ENCODE data around the gene RUBCN.
"Not testable (repeated sequence)": the region's sequence is repeated elsewhere in the genome, so short reads cannot be mapped to it uniquely, and the experiment has no call there.

Gene RUBCN

DNA sequence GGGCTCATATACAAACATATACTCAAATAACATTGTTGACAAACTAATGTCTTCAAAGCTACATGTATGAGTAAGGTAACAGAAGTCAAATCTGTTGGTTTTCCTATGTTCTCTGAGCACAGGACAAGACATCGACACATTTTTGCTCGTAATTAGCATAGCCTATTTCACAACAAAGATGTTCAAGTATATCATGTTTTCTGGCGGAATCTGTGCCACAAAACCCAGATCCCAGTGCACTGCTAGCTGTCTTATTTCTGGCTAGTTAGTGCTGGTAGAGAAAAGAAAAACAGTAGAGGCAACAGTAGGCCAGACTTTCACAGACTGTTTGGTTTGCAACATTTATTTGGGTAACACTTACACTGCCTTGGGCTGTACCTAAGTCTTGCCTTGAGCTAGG is 51.2 kb downstream of the RUBCN start:
- no peak for DNase-seq (ENCODE audit: low read depth, low spot score)

DNA sequence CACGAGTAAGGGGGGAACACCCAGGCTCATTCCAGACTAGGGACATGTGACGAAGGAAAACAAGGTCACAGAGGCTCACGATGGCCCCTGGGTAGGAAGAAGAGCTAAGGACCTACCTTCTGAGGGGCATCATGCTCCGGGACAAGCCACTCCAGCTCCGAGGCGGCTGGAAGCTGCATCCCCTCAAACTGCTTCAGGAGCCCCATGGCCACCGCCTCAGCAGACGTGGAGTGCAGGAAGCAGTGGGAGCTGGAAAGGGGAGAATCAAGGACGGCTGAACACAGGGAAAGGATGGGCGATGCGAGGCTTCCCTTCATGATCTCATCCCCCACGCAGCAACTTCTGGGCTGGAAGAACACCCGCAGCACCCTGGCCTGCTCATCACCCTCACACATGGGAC is 53.5 kb downstream of the RUBCN start:
- DNase-seq (ENCODE audit: low read depth, low spot score), result no peak

DNA sequence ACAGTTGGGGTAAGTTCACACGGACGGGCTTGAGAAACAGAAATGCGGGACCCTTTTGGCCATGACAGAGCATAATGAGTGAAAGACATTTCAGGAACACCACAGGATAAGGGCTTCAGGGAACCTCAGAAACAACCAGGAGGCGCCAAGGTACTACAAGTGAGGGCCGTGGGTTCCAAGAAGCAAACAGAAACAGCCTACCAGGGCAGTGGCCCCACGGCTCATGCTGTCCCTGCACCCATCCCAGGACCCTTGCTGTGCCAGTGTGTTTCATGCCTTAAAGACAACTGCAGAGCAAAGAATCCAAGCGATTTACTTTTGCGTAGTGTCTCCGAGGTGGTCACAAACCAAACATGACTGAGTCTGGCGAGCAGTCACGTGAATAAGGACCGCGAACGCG is 54.0 kb downstream of the RUBCN start:
- DNase-seq (ENCODE audit: low read depth, low spot score), result no peak

DNA sequence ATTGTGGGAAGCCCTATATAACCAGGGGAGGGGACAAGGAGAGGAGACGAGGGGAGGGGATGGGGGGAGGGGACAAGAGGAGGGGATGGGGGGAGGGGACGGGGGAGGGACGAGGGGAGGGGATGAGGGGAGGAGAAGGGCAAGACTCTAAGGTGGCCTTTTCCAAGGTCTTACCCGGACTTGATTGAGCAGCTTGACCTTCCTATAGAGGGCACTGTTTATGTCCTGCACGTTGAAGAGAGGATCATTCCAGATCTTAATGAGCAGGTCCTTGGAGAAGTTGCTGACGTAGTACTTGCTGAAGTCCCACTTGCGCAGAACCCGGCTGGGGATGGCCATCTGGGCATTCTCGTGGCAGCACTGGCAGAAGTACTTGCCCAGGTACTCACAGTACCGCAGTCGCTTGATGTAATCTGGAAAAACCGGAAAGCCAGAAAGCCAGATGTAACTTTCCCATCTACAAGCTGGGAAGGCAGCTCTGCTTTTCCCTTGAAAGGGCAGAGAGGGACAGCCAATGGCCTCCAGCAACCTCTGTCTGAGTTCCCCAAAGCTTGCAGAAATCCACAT is 55.7 kb downstream of the RUBCN start:
- DNase-seq (ENCODE audit: low read depth, low spot score), result no peak

DNA sequence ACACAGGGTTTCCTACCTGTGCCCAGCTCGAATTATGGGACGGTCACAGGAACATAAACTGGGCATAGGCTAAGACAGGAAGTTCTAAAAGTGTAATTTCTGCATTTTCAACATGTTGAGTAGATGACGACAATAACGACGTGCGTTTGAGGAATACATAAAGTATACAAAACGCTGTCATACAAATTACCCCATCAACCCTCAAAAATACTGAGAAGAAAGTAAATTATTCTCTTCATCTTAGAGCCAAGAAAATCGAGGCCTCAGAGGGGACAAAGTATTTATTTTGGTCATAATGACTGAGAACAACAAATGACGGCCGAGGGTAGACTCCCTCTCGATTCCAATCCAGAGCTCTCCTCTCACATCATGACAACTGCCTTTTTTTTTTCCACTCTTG is 60.8 kb downstream of the RUBCN start:
- no peak for DNase-seq (ENCODE audit: low read depth, low spot score)

DNA sequence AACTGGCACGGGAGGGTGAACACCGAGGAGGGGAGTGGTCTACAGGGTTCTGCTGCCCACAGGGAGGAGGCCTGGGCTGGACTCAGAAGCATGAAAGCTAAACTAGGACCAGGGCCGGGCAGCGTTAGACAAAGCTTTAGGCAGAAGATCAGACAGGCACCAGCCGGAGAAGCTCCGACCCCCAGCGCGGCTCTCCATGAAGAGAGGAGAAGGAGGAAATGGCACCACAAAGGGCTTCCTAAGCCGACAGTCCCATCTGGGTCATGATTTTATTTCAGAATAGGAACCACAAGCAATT is 61.2 kb downstream of the RUBCN start:
- DNase-seq (ENCODE audit: low read depth, low spot score), result no peak

DNA sequence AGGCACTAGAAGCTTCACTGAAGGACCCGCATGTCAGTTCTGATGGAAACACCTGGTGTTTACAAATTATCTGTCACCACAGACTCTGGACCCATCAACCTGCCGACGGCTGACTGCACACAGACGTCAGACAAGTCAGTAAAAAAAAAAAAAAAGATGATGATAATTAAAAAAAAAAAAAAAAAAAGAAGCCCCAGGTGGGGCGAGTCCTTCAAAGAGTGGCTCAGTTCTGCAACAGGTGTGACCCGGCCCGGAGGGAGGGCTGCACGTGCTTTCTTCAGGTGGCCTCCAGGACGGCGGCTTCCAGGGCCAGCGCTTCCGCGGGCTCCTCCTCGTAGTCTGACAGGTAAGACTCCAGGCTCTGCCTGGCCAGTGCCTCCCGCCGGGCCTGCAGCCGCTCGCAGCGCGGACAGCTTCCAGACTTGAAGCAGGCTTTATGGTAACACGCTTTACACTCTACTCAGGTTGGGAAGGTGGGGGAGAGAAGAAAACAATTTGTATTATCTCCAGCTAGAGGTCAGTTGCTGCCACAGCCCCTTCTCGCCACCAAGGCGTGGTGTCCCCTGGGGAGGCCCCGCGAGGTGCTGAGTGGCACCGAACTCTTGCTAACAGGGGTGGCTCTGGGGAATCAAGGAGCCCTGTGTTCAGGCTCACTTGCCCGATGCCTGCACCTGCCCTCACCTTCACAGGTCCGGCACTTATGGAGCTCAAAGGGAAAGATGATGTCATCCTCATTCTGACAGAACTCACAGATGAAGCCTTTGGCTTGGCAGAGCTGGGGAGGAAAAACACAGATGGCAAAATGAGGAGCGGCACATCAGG is 61.8 kb downstream of the RUBCN start:
- DNase-seq (ENCODE audit: low read depth, low spot score), result no peak

DNA sequence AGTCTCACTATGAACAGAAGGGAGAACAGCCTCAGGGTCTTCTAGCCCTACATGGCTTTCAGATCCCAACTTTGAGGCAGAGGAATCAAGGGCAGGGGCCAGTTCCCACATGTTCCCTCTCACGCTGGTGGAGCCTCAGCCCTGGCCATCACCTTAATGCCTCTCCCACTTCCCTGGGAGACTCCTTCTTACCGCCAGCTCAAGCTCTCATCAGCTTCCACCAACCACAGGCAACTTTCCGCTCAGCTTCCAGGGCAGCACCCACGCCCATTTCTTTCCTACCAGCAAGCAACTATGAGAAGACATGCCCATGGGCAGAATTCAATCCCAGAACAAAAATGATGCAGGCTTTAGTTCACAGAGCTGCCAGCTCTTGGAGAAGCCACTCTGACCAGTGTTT is 63.5 kb downstream of the RUBCN start:
- DNase-seq (ENCODE audit: low read depth, low spot score), result no peak

DNA sequence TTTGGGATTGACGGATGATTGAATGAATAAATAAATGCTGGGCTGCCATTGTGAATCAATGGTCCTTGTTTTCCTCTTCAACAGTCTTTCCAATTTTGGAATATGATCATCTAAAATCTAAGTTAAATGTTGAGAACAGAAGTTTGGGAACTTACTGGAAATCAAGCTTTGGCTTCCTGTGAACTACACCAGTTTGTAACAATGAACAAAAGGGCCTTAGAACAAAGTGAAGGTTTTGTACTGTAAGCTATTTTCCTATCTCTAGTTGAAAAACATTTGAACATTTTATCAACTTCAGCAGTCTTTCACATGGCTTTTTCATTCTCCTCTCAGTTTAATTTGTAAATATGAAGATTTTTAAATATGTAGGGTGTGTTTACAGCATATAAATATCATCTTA is 66.3 kb downstream of the RUBCN start:
- no peak for DNase-seq (ENCODE audit: low read depth, low spot score)

DNA sequence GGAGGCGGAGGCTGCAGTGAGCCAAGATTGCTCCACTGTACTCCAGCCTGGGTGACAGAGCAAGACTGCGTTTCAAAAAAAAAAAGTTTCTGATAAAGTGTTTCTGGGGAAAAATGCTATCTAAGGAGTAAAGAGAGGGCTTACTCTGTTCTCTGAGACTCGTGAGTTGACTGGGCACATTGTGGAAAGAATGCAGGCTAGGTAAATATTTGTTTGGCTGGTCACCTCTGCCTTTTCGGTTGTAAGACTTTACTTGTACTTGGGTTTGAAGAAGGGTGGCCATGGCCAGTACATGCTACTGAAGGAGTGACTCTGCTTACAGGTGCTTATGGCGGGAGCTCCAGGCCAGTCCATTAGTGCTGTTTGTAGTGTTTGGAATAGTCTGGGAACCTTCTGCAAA is 68.7 kb downstream of the RUBCN start:
- no peak for DNase-seq (ENCODE audit: low read depth, low spot score)

DNA sequence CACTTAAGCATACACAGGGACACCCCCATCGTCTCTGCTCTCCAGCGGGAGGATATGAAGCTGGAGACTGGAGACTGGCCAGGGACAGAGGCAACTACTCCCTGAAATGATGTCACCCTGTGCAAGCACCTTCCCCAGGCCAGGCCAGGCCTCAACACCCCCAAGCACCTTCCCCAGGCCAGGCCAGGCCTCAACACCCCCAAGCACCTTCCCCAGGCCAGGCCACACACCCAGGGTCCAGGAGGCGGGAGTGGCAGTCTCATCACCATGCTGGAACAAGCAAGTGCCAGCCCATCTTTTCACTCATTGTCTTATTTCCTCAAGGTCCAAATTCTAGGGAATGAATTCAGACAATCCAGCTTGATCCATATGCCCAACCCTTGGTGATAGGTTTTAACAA is 69.4 kb downstream of the RUBCN start:
- DNase-seq (ENCODE audit: low read depth, low spot score), result not testable (repeated sequence)

DNA sequence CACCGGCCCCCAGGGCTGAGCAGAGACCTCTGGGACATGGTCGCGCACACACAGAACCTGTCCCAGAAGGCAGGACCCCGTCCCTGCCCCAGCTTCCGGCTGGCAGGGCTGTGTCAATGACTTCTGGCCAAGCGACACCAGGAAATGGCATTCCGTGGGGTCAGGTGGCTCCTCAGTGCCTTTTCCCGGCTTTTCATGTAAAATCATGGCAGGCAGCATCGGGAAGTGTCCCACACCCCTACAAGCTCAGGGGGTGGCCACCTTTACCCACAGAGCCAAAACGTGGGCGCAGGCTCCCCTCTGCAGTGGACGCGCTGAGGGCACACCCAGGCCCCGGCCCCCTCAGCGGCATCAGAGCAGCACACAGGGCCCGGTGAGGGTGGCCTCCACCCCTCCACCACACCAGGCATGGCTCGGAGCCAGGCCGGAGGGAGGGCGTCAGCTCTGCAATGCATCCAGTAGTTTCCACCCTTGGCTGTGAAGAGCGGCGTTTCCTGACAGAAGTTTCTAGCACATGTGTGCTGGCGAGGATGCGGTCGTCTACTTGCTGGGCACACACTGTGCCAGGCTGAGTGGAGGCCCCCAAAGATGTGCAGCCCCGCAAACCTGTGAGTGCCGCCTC is 70.4 kb downstream of the RUBCN start:
- DNase-seq (ENCODE audit: low read depth, low spot score), result not testable (repeated sequence)

DNA sequence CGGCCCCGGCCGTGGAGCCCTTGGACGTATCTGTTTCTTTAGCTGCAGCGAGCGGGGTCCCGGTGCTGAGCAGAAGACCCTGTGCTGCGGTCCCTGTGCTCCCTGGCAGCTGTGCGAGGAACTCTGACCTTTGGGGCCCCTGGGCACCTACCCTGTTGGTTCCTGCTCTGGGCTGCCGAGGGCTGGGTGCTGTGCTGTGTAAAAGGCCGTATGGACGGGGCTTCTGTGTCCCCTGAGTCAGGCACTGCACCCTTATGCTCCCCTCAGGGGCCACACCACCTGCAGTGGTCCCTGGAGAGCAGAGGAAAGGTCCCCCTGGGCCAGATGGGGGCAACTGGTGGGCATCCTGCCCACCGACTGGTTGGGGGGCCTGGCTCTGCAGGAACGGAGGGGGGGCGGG is 71.2 kb downstream of the RUBCN start:
- not testable (repeated sequence) for DNase-seq (ENCODE audit: low read depth, low spot score)

DNA sequence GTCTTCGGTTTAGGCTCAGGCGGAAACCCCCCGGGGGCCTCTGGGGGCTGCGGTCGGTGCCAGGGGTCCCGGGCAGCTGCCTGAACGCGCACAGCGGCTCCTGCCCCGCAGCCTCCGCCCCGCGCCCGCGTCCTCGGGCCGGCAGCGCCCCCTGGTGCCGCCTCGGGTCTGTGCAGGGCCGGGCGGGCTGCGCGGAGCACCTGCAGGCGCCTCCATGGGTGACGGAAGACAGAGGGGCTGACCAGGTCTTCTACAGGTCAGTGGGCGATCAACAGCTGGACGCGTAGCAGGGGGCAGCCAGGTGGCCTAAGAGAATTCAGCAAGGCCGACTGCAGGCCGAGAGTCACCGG is 71.6 kb downstream of the RUBCN start:
- not testable (repeated sequence) for DNase-seq (ENCODE audit: low read depth, low spot score)

DNA sequence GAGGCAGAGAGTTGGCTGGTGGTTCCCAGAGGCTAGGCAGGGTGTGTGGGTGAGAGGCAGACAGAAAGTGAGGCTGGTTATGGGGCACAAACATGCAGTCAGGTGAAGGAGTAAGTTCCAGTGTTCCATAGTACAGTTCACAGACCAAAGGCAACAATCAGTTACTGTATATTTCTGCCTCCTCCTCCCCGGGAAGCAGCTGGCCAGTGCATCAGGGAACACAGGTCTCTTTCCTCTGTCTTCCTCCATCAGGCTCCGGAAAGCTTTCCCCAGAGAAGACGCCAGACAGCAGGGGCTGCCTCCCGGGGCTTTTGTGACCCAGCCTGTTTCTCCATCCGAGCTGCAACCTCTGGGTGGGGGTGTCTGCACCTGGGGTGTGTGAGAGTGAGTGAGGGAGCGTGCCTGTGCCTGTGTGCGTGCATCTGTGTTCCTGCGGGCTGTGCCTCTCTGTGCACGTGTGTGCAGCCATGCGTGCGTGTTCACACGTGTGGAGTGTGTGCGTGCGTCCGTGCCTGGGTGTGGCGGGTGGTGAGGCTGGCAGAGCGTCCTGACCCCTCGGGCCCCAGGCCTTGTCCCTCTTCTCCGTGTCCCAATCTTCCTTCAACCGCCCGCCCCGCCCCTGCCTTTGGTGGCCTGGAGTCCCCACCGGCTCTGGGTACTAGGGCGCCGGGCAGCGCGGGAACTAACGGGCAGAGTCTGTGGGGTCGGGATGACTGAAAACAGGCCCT is 72.1 kb downstream of the RUBCN start:
- not testable (repeated sequence) for DNase-seq (ENCODE audit: low read depth, low spot score)

DNA sequence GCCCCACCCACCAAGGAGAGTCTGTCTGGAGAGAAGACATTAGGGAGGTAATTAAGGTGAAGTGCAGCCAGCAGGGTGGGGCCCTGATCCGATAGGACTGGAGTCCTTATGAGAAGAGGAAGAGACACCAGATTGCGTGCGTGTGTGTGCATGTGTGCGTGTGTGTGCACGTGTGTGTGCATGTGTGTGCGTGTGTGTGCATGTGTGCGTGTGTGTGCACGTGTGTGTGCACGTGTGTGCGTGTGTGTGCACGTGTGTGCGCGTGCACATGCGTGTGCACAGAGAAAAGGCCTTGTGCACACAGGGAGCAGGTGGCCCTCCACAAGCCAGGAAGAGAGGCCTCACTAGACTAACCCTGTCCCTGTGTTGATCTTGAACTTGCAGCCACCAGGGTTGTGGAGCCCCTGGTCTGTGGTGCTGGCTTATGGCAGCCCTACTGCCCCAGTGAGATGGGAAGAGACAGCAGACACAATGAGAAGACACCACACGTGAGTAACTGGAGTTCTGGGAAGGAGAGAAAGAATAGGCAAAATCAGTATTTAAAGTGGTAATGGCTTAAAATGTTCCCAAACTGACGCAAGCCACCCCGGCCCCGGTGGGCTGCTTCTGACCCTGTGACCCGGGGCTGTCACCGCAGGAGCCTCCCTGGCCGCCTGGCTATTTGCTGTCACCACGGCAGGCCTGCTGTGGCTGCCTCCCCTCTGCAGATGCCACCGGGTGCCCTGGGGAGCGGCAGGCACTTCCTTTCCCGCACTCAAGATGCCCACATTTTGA is 73.2 kb downstream of the RUBCN start:
- DNase-seq (ENCODE audit: low read depth, low spot score), result not testable (repeated sequence)

DNA sequence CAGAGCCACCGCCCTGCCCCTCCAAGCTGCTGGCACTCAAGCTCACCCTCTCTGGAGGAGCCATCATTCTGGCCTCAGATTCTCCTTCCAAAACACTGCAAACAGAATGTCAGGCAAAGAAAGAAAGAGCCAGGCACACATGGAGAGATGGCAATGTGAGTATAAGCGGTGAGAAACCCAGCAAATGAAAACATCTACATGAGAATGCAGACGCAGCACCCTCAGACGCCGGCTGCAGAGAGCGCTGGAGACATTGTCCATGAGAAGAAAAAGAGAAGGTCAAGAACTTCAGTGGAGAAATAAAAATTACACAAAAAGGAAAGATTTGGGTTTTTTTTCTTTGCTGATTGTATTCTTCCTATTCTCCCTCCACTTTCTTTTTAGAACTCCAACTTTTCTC is 74.4 kb downstream of the RUBCN start:
- DNase-seq (ENCODE audit: low read depth, low spot score), result not testable (repeated sequence)

DNA sequence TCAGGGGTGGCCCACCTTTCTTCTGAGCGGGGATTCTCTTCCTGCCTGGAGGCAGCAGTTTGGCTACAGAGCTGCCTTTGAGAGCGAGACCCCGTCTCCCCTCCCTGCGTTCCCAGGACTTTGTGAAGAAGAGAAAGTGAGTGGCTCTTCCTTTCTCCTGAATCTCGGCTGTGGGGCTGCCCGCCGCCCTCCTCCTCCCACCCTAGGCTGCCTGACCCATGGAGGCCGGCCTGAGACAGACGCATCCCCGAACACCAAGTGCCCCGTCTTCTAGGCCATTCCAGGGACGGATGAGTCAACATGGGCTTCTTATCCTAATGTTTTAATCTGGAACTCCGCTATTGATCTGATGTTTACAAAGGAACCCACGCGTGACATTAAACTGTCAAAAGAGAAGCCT is 74.8 kb downstream of the RUBCN start:
- not testable (repeated sequence) for DNase-seq (ENCODE audit: low read depth, low spot score)

DNA sequence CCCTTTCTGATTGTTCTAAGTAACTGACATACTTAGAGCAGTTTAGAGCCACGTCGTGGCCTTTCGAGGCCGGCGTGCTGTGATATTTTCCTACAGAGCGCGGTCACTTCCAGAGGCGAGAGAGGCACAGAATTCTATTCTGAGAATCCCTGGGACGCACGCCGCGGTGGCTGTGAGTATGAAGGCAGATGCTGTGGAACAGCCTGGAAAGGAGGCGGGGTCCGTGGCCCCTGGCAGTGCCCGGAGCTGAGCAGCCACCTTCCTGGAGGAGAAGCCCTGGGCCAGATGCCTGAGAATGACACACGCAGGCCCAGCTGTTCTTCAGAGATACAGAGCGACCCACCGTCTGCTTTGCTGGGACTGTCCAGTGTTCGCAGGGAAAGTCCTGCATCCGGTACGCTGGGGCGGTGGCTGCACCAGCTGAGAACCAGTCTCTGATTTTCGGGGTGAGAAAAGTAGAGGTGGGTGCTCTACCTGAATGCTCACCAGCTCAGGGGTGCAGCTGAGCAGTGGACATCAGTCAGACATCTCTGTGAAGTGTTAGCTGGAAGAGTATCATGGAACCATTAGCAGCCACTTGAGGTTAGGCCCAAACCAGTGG is 75.4 kb downstream of the RUBCN start:
- DNase-seq (ENCODE audit: low read depth, low spot score), result not testable (repeated sequence)

DNA sequence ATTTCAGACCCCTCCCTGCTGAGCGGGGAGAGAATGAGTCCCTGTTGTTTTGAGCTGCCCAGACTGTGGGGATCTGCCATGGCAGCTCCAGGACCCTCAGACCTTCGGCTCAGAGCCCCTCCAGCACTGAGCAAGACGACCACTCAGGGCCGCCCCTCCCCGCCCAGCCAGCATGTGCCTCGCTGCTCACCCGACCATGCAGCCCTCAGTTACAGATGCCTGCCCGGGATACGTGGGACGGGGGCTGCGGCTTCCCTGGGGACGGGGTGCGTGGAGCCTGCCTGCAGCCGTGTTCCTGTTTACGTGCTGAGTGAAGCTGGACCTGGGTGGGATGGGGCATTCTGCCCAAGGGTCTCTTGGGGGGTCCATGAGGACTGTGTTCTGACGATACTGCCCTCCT is 77.0 kb downstream of the RUBCN start:
- DNase-seq (ENCODE audit: low read depth, low spot score), result not testable (repeated sequence)

DNA sequence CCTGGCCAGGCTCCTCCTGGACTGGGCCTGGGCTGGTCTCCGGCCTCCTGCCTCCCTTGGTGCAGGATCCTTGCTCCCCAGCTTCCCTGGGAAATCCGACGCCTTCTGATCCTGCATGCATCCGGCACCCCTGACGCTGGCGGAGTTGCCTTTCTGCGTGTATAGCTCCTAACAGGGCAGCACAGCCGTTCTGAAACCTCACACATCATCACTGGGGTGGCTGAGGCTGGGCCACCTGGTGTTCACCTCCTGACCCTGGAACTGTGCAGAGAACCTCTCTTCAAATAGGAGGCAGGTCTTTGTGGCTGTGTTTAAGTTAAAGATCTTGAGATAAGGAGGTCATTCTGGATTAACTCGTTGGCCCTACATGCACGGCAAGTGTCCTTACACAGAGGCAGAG is 77.6 kb downstream of the RUBCN start:
- not testable (repeated sequence) for DNase-seq (ENCODE audit: low read depth, low spot score)

All from brain pericyte (primary cell).